ENCODE data around the gene FBRS.

- TF ChIP-seq CTCF (conservative IDR thresholded peaks at IDR 0.05) (no peak), EZH2 (IDR thresholded peaks at IDR 0.05; ENCODE audit: low read depth) (no peak)
Observed at GRCh38 chr16:30663820-30664219, 5.6 kb downstream of the FBRS start.

Measured in PC-9 (cell line).